Body of pancreas (tissue), 4 donors: Measurements from ENCODE around the gene PLCB2. TPM values are rescaled to one million over a fixed set of nuclear protein-coding genes. Genes with fewer than 3 reads are reported as not detected.

Experiments used
- ATAC-seq: fragments of 150-250 bp; one replicate; pipeline ENCODE4 v1.9.1; 2016
- DNase-seq, 4 donors: peaks; one replicate each; pipeline ENCODE4 v3.0.0-alpha.2; 2019
- H3K27ac ChIP-seq, 4 donors: fragments of 200-600 bp; sonication (generic); 1 replicate in 3 of 4; 2 replicates in 1 of 4; pipeline versions ENCODE4 v1.5.1 to v1.6.1; 2016 to 2019; ENCODE audit warnings: mild to moderate bottlenecking in 1 of 4, mixed read lengths in 1 of 4, moderate library complexity in 1 of 4
- H3K27me3 ChIP-seq, 2 donors: fragments of 200-600 bp; sonication (generic); one replicate each; pipeline ENCODE4 v1.6.0; 2016; ENCODE audit warnings: mild to moderate bottlenecking in 1 of 2
- H3K36me3 ChIP-seq, 2 donors: fragments of 200-600 bp; sonication (generic); replicated peaks in 1 of 2; 2 replicates each; pipeline ENCODE4 v1.5.1; 2016; ENCODE audit warnings: low read depth in 2 of 2; ENCODE audit not compliant: insufficient read depth in 1 of 2
- H3K4me1 ChIP-seq: fragments of 200-600 bp; sonication (generic); one replicate; pipeline ENCODE4 v1.6.0; 2016
- H3K4me3 ChIP-seq, 2 donors: fragments of 200-600 bp; sonication (generic); 1 replicate in 1 of 2; 2 replicates in 1 of 2; pipeline ENCODE4 v1.5.1; 2016 to 2019
- H3K9me3 ChIP-seq, 3 donors: fragments of 200-600 bp; sonication (generic); 1 replicate in 2 of 3; 2 replicates in 1 of 3; pipeline ENCODE4 v1.5.1; 2016
- POLR2A ChIP-seq, 3 donors: fragments of 450-650 bp; IDR thresholded peaks; one replicate each; pipeline ENCODE4 v1.6.1; 2016; ENCODE audit warnings: antibody characterized with exemption in 3 of 3, mild to moderate bottlenecking in 2 of 3
- WGBS, 2 donors: methylation state at CpG; one replicate each; pipeline ENCODE4 v1.1.5; 2017; 5-methylcytosine and 5-hydroxymethylcytosine counted together
- intact Hi-C: fragments of 100-400 bp; cut with DNase I; formaldehyde crosslinking; loops from one replicate; pipeline ENCODE4 v1.15.1; 2023
- total RNA-seq, 2 donors: library from RNA; depleted of rRNA; stranded (reverse); fragments of >200 nt; gene quantifications; one replicate each; pipeline ENCODE4 v1.1.0, GENCODE V29; 2016
- TF ChIP-seq, protein P1 (sequence below), 7 experiments: fragments of 450-650 bp in 4 of 7; fragments of 200-600 bp in 3 of 7; sonication (generic) in 3 of 7; IDR thresholded peaks; one replicate each; pipeline ENCODE4 v1.5.1; 2016 to 2019; ENCODE audit warnings: antibody characterized with exemption in 7 of 7

Gene PLCB2
- total RNA-seq, 2 donors from 2014 or later: 3.1 to 4.6 TPM

GRCh38 chr15:40255033-40255432 is 52.7 kb downstream of the PLCB2 start:
- no peak overlapping the region for H3K27ac ChIP-seq
- H3K4me1 ChIP-seq: peaks cover 36% of the 10 kb centered on the region
- no peaks in the 10 kb centered on the region for H3K27me3 ChIP-seq
- ATAC-seq (no peak), DNase-seq (no peak)
- intact Hi-C loops: no loop called here
- TF ChIP-seq POLR2A (IDR thresholded peaks at IDR 0.05): no peak
- TF ChIP-seq, protein P1, sequence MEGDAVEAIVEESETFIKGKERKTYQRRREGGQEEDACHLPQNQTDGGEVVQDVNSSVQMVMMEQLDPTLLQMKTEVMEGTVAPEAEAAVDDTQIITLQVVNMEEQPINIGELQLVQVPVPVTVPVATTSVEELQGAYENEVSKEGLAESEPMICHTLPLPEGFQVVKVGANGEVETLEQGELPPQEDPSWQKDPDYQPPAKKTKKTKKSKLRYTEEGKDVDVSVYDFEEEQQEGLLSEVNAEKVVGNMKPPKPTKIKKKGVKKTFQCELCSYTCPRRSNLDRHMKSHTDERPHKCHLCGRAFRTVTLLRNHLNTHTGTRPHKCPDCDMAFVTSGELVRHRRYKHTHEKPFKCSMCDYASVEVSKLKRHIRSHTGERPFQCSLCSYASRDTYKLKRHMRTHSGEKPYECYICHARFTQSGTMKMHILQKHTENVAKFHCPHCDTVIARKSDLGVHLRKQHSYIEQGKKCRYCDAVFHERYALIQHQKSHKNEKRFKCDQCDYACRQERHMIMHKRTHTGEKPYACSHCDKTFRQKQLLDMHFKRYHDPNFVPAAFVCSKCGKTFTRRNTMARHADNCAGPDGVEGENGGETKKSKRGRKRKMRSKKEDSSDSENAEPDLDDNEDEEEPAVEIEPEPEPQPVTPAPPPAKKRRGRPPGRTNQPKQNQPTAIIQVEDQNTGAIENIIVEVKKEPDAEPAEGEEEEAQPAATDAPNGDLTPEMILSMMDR (IDR thresholded peaks at IDR 0.05): no peak
- no peaks in the 10 kb centered on the region for H3K36me3 ChIP-seq
- H3K9me3 ChIP-seq: no peaks in the 10 kb centered on the region
- no peak overlapping the region for H3K4me3 ChIP-seq
- 82 to 98% methylated on average over 4 of the region's 4 CpGs for WGBS, 2 donors

DNA sequence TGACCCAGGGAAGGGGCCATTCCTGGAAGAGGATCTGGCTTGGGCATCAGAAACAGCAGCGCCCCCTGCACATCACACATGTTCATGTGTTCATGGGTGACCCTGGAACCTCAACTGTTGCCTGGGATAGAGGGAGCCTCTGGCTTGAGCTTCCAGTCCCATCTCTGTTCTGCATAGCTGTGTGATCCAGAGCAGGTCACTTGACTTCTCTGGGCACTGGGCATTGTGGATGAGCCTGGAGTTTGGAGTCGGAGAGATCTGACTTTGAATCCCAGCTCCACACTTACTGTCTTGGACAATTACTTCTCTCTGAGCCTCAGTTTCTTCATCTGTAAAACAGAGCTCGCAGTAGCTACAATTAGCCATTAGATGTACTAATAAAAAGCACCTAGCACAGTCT is 53.3 kb downstream of the PLCB2 start:
- no peaks in the 10 kb centered on the region for H3K27me3 ChIP-seq

DNA sequence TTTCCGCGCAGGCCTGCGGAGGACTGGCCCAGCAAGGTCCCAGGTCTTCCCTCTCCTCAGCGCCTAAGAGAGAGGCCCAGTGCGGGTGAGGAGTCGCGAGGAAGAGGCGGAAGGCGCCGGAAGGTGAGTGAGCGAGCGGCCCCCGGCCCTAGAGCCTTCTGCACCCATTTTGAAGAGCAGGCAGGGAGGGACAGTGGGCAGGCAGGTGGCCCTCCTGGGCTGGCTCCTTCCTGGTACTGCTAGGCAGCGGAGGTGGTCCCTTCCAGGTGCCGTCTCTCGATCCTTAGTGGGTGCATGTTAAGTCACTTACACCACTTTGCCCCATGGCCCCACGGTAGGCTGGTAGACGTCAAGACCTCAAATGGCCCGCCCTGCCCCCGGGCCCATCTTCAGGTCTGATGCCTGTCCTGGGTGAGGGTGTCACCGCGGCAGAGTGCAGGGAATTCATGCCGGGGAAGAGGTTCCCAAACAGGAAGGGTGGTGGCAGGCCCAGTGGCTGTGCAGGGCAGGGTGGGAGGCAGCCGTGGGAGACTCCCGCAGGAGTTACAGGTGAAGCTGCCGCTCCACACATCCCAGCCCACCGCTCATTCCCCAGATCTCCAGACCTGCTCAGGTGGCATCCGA is 54.5 kb downstream of the PLCB2 start:
- intact Hi-C loops: no loop called here
- Histone ChIP-seq H3K27ac (peak overlapping the region in 3 of 4 donors; percentile 57 to 69 (median 67)), H3K27me3 (no peaks in the 10 kb centered on the region), H3K9me3 (no peaks in the 10 kb centered on the region), H3K4me1 (peaks cover 36% of the 10 kb centered on the region), H3K36me3 (no peaks in the 10 kb centered on the region), H3K4me3 (peak overlapping the region; percentile 47 to 60)
- WGBS, 2 donors: 28 to 31% methylated on average over 5 to 28 of the region's 28 CpGs
- TF ChIP-seq, protein P1 (IDR thresholded peaks at IDR 0.05): no peak
- TF ChIP-seq POLR2A (IDR thresholded peaks at IDR 0.05): no peak
- DNase-seq: no peak
- ATAC-seq: no peak

More for the DNA sequence above, 53.3 kb downstream of the PLCB2 start:
- ATAC-seq (no peak), DNase-seq (no peak)
- 88 to 92% methylated on average over 3 of the region's 3 CpGs for WGBS, 2 donors
- Histone ChIP-seq H3K36me3 (no peaks in the 10 kb centered on the region), H3K4me3 (no peak overlapping the region), H3K9me3 (no peaks in the 10 kb centered on the region), H3K27ac (no peak overlapping the region), H3K4me1 (peaks cover 36% of the 10 kb centered on the region)
- intact Hi-C loops: no loop called here
- TF ChIP-seq POLR2A (IDR thresholded peaks at IDR 0.05): no peak
- TF ChIP-seq, protein P1 (IDR thresholded peaks at IDR 0.05): no peak

GRCh38 chr15:40252438-40253166 is 55.1 kb downstream of the PLCB2 start:
- Histone ChIP-seq H3K27ac (peak overlapping the region; percentile 13 to 69 (median 62)), H3K9me3 (no peaks in the 10 kb centered on the region), H3K4me3 (peak overlapping the region; percentile 47 to 60), H3K27me3 (no peaks in the 10 kb centered on the region), H3K36me3 (no peaks in the 10 kb centered on the region), H3K4me1 (peaks cover 36% of the 10 kb centered on the region)
- DNase-seq (peak; percentile 63 to 78 (median 67)), ATAC-seq (peak; percentile 77)
- intact Hi-C loops: no loop called here
- TF ChIP-seq, protein P1 (IDR thresholded peaks at IDR 0.05): no peak
- peak; percentile 39 to 55 (median 52) for TF ChIP-seq POLR2A (IDR thresholded peaks at IDR 0.05)
- 1 to 10% methylated on average over 6 to 82 of the region's 82 CpGs for WGBS, 2 donors
